ENCODE measurements around the gene KLF6. TPM values are rescaled to one million over a fixed set of nuclear protein-coding genes. Genes with fewer than 3 reads are reported as not detected.

The KLF6 gene
- total RNA-seq, 1 experiment from 2014 or later: 282 TPM

DNA sequence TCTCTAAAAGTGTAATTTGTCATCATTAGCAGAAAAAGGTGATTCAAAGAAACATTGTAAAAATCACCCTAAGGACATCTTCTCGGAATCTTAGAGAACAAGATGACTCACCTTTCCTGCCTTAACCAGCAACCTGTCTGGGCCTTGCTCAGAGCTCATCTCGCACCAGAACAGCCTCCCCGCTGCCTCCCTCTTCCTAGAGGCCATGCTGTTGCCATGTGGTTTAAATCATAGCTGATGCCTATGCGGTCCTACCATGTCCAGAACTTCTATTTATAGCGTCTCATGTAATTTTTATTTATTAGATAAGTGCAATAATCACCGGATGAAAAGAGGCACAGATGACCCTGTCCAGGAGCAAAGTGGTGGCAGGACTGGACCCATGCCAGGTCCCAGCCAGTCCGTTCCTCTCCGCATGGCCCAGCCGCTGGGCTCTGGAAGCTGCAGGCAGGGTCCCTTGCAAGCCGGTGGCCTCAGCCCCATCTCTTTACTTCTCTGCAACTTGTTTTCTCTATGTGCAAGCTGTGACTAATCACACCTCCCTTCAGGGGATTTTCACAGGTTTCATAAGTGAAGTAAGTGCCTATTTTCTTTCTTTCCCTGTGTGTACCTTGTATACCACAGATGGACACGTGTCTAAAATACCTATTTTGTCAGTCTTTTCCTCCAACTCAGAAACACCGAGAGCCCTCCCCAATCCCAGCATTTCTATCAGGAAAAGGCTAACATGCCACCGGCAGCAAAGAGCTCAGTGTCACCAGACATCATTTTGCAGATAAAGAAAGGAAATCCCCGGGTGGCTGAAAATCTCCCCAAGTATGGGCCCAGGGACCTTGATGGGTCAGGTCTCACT, 27.1 kb downstream of the KLF6 start:
- no peaks in the 10 kb centered on the region for H3K27me3 Mint-ChIP-seq (ENCODE audit: insufficient read depth, unreplicated experiment)
- no peaks in the 10 kb centered on the region for H3K9me3 Mint-ChIP-seq (ENCODE audit: unreplicated experiment)
- TF ChIP-seq, protein P1, sequence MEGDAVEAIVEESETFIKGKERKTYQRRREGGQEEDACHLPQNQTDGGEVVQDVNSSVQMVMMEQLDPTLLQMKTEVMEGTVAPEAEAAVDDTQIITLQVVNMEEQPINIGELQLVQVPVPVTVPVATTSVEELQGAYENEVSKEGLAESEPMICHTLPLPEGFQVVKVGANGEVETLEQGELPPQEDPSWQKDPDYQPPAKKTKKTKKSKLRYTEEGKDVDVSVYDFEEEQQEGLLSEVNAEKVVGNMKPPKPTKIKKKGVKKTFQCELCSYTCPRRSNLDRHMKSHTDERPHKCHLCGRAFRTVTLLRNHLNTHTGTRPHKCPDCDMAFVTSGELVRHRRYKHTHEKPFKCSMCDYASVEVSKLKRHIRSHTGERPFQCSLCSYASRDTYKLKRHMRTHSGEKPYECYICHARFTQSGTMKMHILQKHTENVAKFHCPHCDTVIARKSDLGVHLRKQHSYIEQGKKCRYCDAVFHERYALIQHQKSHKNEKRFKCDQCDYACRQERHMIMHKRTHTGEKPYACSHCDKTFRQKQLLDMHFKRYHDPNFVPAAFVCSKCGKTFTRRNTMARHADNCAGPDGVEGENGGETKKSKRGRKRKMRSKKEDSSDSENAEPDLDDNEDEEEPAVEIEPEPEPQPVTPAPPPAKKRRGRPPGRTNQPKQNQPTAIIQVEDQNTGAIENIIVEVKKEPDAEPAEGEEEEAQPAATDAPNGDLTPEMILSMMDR (IDR thresholded peaks at IDR 0.05; ENCODE audit: unreplicated experiment): no peak
- CTCF ChIA-PET: interaction anchor here (0.5 to 1.3 kb wide), 8 partner anchors 24 to 1057 kb away, joined by 3 to 6 read pairs (median 3); no protein-coding TSS in a partner anchor
- no peaks in the 10 kb centered on the region for H3K36me3 Mint-ChIP-seq (ENCODE audit: insufficient read depth, unreplicated experiment)
- POLR2A ChIA-PET: interaction anchor here (0.5 to 6.4 kb wide), 29 partner anchors 8 to 1626 kb away, joined by 3 to 117 read pairs (median 4); partner anchors contain the start of gene KLF6
- intact Hi-C loops (cut with micrococcal nuclease): no loop called here
- TSS peak; percentile 30 for BruUV-seq (replicated peaks)
- H3K27ac Mint-ChIP-seq (ENCODE audit: low read depth, unreplicated experiment): peak overlapping the region; percentile 62
- peak; percentile 91 for DNase-seq (ENCODE audit: unreplicated experiment)
- peaks cover 52% of the 10 kb centered on the region for H3K4me1 Mint-ChIP-seq (ENCODE audit: insufficient read depth, unreplicated experiment)
- H3K4me3 Mint-ChIP-seq (ENCODE audit: unreplicated experiment): peak overlapping the region; percentile 48

DNA sequence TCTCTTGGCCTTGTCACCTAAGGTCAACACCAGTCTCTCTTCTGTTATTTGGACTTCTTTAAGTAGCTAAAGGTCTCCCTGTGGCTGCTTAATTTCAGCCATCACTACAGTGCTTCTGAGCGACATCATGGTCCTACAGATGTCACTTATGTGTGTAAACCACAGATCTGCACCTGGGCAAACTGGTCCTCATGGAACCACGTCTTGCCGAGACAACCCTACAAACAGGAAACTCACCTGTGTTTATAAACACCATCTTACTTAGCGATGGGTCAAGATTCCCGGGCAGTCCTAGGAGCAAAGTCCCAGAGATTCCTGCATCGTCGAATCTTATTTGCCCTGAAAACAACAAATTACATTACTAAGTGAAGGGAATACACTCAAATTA, 27.8 kb downstream of the KLF6 start:
- CTCF ChIA-PET: interaction anchor here (0.6 to 1.3 kb wide), 3 partner anchors 152 to 561 kb away, joined by 3 to 5 read pairs (median 3); no protein-coding TSS in a partner anchor
- Mint-ChIP-seq H3K36me3 (ENCODE audit: insufficient read depth, unreplicated experiment) (no peaks in the 10 kb centered on the region), H3K4me1 (ENCODE audit: insufficient read depth, unreplicated experiment) (peaks cover 46% of the 10 kb centered on the region), H3K4me3 (ENCODE audit: unreplicated experiment) (no peak overlapping the region), H3K27ac (ENCODE audit: low read depth, unreplicated experiment) (peak overlapping the region; percentile 62), H3K9me3 (ENCODE audit: unreplicated experiment) (no peaks in the 10 kb centered on the region), H3K27me3 (ENCODE audit: insufficient read depth, unreplicated experiment) (no peaks in the 10 kb centered on the region)
- intact Hi-C loops (cut with micrococcal nuclease): no loop called here
- no peak for DNase-seq (ENCODE audit: unreplicated experiment)
- POLR2A ChIA-PET: interaction anchor here (0.5 to 6.4 kb wide), 28 partner anchors 8 to 1626 kb away, joined by 3 to 117 read pairs (median 4); partner anchors contain the start of gene KLF6
- TF ChIP-seq, protein P1 (IDR thresholded peaks at IDR 0.05; ENCODE audit: unreplicated experiment): no peak
- no TSS peak for BruUV-seq (replicated peaks)

DNA sequence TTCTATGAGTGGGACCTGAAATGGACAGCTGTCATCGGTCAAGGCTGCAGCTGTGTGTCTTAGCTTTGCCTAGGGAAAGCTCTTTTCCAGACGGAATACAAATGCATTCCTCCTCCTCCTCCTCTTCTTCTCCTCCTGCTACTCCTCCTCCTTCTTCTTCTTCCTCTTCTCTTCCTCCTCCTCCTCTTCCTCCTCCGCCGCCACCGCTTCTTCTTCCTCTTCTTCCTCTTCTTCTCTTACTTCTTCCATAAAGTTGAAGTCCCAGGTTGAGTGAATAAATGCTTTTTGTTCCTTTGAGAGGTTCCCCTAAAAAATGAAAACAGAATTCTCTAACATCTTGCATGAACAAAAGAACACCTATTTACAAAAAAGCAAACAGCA, 28.7 kb downstream of the KLF6 start:
- Mint-ChIP-seq H3K36me3 (ENCODE audit: insufficient read depth, unreplicated experiment) (no peaks in the 10 kb centered on the region), H3K27me3 (ENCODE audit: insufficient read depth, unreplicated experiment) (no peaks in the 10 kb centered on the region), H3K27ac (ENCODE audit: low read depth, unreplicated experiment) (peak overlapping the region; percentile 81), H3K4me1 (ENCODE audit: insufficient read depth, unreplicated experiment) (peaks cover 38% of the 10 kb centered on the region), H3K4me3 (ENCODE audit: unreplicated experiment) (no peak overlapping the region), H3K9me3 (ENCODE audit: unreplicated experiment) (no peaks in the 10 kb centered on the region)
- ChIA-PET POLR2A (interaction anchor here (0.6 to 6.4 kb wide), 9 partner anchors 7 to 559 kb away, joined by 3 to 117 read pairs (median 21); partner anchors contain the start of gene KLF6), CTCF (interaction anchor here (0.5 to 1.4 kb wide), 3 partner anchors 25 to 566 kb away, joined by 3 to 5 read pairs (median 3); no protein-coding TSS in a partner anchor)
- BruUV-seq (replicated peaks): no TSS peak
- TF ChIP-seq, protein P1 (IDR thresholded peaks at IDR 0.05; ENCODE audit: unreplicated experiment): no peak
- intact Hi-C loops (cut with micrococcal nuclease): no loop called here
- DNase-seq (ENCODE audit: unreplicated experiment): no peak

Measured in MCF 10A (cell line).